Coronary artery (tissue), 2 donors: ENCODE data around the gene NPR2.
A peak's percentile ranks its signal among the peaks of the same experiment; 100 is the strongest.

ENCODE experiments used
- DNase-seq: peaks from one replicate; pipeline ENCODE4 v3.0.0-alpha.2; 2017; ENCODE audit warnings: low spot score
- H3K27ac ChIP-seq, 2 donors: fragments of 200-600 bp; sonication (generic); one replicate each; pipeline ENCODE4 v1.5.1; 2016 to 2019
- H3K4me3 ChIP-seq: fragments of 200-600 bp; sonication (generic); 2 replicates; pipeline ENCODE4 v1.5.1; 2016; ENCODE audit warnings: mild to moderate bottlenecking, moderate library complexity
- TF ChIP-seq, protein P1 (sequence below): fragments of 200-600 bp; sonication (generic); IDR thresholded peaks from one replicate; pipeline ENCODE4 v1.5.1; 2019; ENCODE audit warnings: antibody characterized with exemption

Gene NPR2

DNA sequence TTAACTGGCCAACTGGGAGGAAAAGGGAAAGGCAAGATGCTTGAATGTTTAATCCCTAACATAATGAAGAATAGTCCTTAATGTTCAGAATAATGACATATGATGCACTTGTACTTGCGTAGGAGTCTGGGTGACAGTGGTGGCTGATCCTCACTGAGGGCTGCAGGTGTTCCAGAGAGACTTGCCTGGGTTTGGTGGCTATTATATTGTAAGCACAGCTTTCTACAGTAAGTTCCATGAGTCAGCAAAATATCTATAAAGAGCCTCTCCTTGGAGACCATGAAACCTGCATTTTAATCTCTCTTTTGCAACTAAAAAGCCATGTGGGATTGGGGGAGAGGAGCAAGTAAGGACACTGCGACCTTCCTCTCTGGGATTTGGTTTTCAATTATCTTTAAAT, 1.9 kb upstream of the NPR2 start:
- no peak overlapping the region for H3K27ac ChIP-seq
- no peak overlapping the region for H3K4me3 ChIP-seq
- no peak for DNase-seq
- TF ChIP-seq, protein P1, sequence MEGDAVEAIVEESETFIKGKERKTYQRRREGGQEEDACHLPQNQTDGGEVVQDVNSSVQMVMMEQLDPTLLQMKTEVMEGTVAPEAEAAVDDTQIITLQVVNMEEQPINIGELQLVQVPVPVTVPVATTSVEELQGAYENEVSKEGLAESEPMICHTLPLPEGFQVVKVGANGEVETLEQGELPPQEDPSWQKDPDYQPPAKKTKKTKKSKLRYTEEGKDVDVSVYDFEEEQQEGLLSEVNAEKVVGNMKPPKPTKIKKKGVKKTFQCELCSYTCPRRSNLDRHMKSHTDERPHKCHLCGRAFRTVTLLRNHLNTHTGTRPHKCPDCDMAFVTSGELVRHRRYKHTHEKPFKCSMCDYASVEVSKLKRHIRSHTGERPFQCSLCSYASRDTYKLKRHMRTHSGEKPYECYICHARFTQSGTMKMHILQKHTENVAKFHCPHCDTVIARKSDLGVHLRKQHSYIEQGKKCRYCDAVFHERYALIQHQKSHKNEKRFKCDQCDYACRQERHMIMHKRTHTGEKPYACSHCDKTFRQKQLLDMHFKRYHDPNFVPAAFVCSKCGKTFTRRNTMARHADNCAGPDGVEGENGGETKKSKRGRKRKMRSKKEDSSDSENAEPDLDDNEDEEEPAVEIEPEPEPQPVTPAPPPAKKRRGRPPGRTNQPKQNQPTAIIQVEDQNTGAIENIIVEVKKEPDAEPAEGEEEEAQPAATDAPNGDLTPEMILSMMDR = no peak

- TF ChIP-seq, protein P1 = no peak
- Histone ChIP-seq H3K27ac (no peak overlapping the region), H3K4me3 (no peak overlapping the region)
- DNase-seq = no peak
These were observed 1.4 kb upstream of the NPR2 start for GRCh38 chr9:35790025-35790384.

GRCh38 chr9:35790385-35791296, 750 bp upstream of the NPR2 start:
- Histone ChIP-seq H3K27ac (peak overlapping the region; percentile 77 to 92), H3K4me3 (peak overlapping the region; percentile 93)
- TF ChIP-seq, protein P1 = peak; percentile 84
- DNase-seq = no peak

DNA sequence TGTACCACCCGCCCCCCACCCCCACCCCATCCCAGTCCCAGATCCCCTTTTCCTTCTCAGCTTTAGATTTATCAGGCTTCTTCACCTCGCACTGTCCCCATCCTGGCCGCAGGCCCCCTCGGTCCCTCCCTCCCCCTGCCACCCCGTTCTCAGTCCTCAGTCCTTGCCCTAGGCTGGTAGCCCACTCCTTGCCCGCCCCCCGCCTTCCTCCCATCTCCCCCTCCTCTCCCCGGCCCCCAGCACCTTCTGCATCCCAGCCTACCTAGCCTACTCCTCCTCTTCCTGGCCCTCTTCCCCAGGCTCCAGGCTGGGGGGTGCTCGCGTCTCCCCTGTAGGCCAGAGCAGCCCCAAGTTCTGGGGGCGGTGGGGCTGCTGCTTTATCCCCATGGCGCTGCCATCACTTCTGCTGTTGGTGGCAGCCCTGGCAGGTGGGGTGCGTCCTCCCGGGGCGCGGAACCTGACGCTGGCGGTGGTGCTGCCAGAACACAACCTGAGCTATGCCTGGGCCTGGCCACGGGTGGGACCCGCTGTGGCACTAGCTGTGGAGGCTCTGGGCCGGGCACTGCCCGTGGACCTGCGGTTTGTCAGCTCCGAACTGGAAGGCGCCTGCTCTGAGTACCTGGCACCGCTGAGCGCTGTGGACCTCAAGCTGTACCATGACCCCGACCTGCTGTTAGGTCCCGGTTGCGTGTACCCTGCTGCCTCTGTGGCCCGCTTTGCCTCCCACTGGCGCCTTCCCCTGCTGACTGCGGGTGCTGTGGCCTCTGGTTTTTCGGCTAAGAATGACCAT, 828 bp downstream of the NPR2 start:
- H3K4me3 ChIP-seq = peak overlapping the region; percentile 93
- H3K27ac ChIP-seq = peak overlapping the region; percentile 77 to 92
- no peak for DNase-seq
- TF ChIP-seq, protein P1 = no peak

DNA sequence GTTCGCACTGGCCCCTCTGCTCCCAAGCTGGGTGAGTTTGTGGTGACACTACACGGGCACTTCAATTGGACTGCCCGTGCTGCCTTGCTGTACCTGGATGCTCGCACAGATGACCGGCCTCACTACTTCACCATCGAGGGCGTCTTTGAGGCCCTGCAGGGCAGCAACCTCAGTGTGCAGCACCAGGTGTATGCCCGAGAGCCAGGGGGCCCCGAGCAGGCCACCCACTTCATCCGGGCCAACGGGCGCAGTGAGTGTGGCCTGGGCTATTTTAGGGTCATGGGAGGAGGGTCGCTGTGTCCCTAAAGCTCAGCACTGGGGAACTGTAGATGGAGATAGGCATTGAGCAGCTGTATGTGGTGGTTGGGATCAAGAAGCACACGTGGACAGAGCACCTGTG, 1.4 kb downstream of the NPR2 start:
- Histone ChIP-seq H3K27ac (peak overlapping the region; percentile 19 to 30), H3K4me3 (peak overlapping the region; percentile 93)
- TF ChIP-seq, protein P1 = no peak
- DNase-seq = no peak

DNA sequence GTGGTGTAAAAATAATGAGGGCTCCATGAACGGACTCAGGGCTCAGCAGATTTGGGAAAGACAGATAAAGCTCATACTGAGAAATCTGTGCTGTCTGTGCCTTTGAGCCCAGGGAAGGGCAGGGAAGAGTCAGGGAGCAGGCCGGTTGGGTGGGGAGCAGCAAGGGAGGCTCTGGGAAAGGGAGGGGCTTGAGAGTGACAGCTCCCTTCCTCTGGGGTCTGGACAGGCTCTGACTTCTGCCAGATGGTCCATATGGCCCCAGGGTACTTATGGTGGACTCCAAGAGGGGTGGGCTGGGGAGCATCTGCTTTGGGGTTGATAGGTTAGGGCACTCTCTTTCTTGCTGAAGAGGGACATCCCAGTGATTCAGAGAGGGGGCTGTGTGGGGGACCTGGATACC, 2.1 kb downstream of the NPR2 start:
- TF ChIP-seq, protein P1 = no peak
- H3K4me3 ChIP-seq = peak overlapping the region; percentile 93
- H3K27ac ChIP-seq = peak overlapping the region; percentile 19 to 30
- DNase-seq = no peak
